GM12864 (cell line): Measurements from ENCODE around the gene TSPAN17.

Experiments
- DNase-seq: peaks from one replicate; pipeline ENCODE4 v3.0.0-alpha.2; 2011; ENCODE audit warnings: low read depth
- H3K4me3 ChIP-seq: 2 replicates; pipeline ENCODE4 v1.5.1; 2011; ENCODE audit warnings: mild to moderate bottlenecking, low read depth, low read length, control low read depth
- CTCF ChIP-seq: IDR thresholded peaks from 2 replicates; pipeline ENCODE4 v1.5.1; 2011; ENCODE audit warnings: low read depth, mild to moderate bottlenecking, moderate library complexity, low read length, control low read depth, inconsistent platforms; ENCODE audit errors: missing control alignments

The TSPAN17 gene

GRCh38 chr5:176673651-176674583 is 26.6 kb downstream of the TSPAN17 start:
- no peak for TF ChIP-seq CTCF

GRCh38 chr5:176674799-176675198 is 27.5 kb downstream of the TSPAN17 start:
- H3K4me3 ChIP-seq: no peak overlapping the region
- no peak for DNase-seq
- TF ChIP-seq CTCF: no peak

More at GRCh38 chr5:176673651-176674583, 26.6 kb downstream of the TSPAN17 start:
- DNase-seq: no peak
- H3K4me3 ChIP-seq: no peak overlapping the region

- peak; percentile 38 for TF ChIP-seq CTCF
- no peak for DNase-seq
- no peak overlapping the region for H3K4me3 ChIP-seq
Observed at GRCh38 chr5:176675676-176676360, 28.5 kb downstream of the TSPAN17 start.

- H3K4me3 ChIP-seq: no peak overlapping the region
- TF ChIP-seq CTCF: no peak
- DNase-seq: no peak
Observed at GRCh38 chr5:176676361-176676824, 29.1 kb downstream of the TSPAN17 start.

- no peak for TF ChIP-seq CTCF
- DNase-seq: no peak
- H3K4me3 ChIP-seq: no peak overlapping the region
Observed at GRCh38 chr5:176677209-176677939, 30.1 kb downstream of the TSPAN17 start.

- no peak for TF ChIP-seq CTCF
- H3K4me3 ChIP-seq: no peak overlapping the region
- no peak for DNase-seq
Observed at GRCh38 chr5:176678584-176678983, 31.3 kb downstream of the TSPAN17 start.
